ENCODE data around the gene CHMP4A. TPM values are rescaled to one million over a fixed set of nuclear protein-coding genes. Genes with fewer than 3 reads are reported as not detected.
"Not testable (repeated sequence)": the region's sequence is repeated elsewhere in the genome, so short reads cannot be mapped to it uniquely, and the experiment has no call there.

CHMP4A gene
- total RNA-seq, 4 donors from 2014 or later = 75.4 to 135 (median 94.9) TPM

DNA sequence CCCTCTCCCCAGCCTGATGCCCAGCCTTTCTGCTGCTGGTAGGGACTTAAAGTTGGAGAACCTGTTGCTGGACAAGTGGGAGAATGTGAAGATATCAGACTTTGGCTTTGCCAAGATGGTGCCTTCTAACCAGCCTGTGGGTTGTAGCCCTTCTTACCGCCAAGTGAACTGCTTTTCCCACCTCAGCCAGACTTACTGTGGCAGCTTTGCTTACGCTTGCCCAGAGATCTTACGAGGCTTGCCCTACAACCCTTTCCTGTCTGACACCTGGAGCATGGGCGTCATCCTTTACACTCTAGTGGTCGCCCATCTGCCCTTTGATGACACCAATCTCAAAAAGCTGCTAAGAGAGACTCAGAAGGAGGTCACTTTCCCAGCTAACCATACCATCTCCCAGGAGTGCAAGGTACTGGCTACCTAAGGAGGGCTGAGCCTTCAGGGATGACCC is 6.2 kb downstream of the CHMP4A start:
- 93% methylated on average over 5 of the region's 5 CpGs for WGBS
- no peak overlapping the region for H3K4me3 ChIP-seq
- H3K36me3 ChIP-seq = peaks cover 17 to 90% (median 59%) of the 10 kb centered on the region in 4 donors
- DNase-seq (ENCODE audit: extremely low spot score) = no peak
- no peaks in the 10 kb centered on the region for H3K9me3 ChIP-seq
- intact Hi-C loops (cut with DNase I) = no loop called here
- H3K4me1 ChIP-seq = peaks cover under 1 to 23% (median 11%) of the 10 kb centered on the region in 4 donors
- H3K27me3 ChIP-seq = no peaks in the 10 kb centered on the region
- no peak overlapping the region for H3K27ac ChIP-seq (replicated peaks in 1 of 4)
- TF ChIP-seq POLR2A (IDR thresholded peaks at IDR 0.05; ENCODE audit: low read depth) = no peak
- TF ChIP-seq POLR2AphosphoS5 (IDR thresholded peaks at IDR 0.05) = no peak
- TF ChIP-seq EP300 (IDR thresholded peaks at IDR 0.05) = no peak
- no peak for TF ChIP-seq CTCF (IDR thresholded peaks at IDR 0.05)

- H3K27me3 ChIP-seq = no peaks in the 10 kb centered on the region
- WGBS = 98% methylated on average over 9 of the region's 11 CpGs
- peaks cover 0 to 16% (median 4%) of the 10 kb centered on the region in 4 donors for H3K4me1 ChIP-seq
- H3K4me3 ChIP-seq = no peak overlapping the region
- intact Hi-C loops (cut with DNase I) = no loop called here
- H3K27ac ChIP-seq (replicated peaks in 1 of 4) = no peak overlapping the region
- no peak for TF ChIP-seq POLR2A (IDR thresholded peaks at IDR 0.05; ENCODE audit: low read depth)
- no peak for TF ChIP-seq POLR2AphosphoS5 (IDR thresholded peaks at IDR 0.05)
- TF ChIP-seq CTCF (IDR thresholded peaks at IDR 0.05) = no peak
- H3K9me3 ChIP-seq = no peaks in the 10 kb centered on the region
- H3K36me3 ChIP-seq = peaks cover 17 to 95% (median 60%) of the 10 kb centered on the region in 4 donors
- no peak for DNase-seq (ENCODE audit: extremely low spot score)
Observed at GRCh38 chr14:24206260-24207103, 6.8 kb downstream of the CHMP4A start.

GRCh38 chr14:24204163-24205146 is 8.8 kb downstream of the CHMP4A start:
- H3K9me3 ChIP-seq = no peaks in the 10 kb centered on the region
- intact Hi-C loops (cut with DNase I) = no loop called here
- DNase-seq (ENCODE audit: extremely low spot score) = no peak
- H3K27ac ChIP-seq (replicated peaks in 1 of 4) = no peak overlapping the region
- TF ChIP-seq POLR2A (IDR thresholded peaks at IDR 0.05; ENCODE audit: low read depth) = no peak
- TF ChIP-seq CTCF (IDR thresholded peaks at IDR 0.05) = no peak
- TF ChIP-seq POLR2AphosphoS5 (IDR thresholded peaks at IDR 0.05) = no peak
- no peak for TF ChIP-seq EP300 (IDR thresholded peaks at IDR 0.05)
- H3K36me3 ChIP-seq = peaks cover 10 to 91% (median 48%) of the 10 kb centered on the region in 4 donors
- no peaks in the 10 kb centered on the region for H3K4me1 ChIP-seq
- no peak overlapping the region for H3K4me3 ChIP-seq
- 92% methylated on average over 7 of the region's 7 CpGs for WGBS
- no peaks in the 10 kb centered on the region for H3K27me3 ChIP-seq

DNA sequence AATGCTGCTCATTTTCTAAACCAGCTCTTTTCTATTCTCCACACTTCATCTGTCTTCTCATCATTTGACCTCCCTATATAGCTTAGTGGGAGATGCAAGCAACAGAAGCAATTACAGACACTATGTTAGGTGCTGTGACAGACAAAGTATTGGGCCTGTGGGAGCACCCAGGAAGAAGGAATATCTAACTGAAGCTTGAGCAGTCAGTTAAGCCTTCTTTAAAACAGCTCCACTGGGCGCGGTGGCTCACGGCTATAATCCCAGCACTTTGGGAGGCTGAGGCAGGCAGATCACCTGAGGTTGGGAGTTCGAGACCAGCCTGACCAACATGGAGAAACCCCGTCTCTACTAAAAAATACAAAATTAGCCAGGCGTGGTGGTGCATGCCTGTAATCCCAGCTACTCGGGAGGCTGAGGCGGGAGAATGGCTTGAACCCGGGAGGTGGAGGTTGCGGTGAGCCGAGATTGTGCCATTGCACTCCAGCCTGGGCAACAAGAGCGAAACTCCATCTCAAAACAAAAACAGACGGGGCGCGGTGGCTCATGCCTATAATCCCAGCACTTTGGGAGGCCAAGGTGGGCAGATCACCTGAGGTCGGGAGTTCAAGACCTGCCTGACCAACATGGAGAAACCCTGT is 9.9 kb downstream of the CHMP4A start:
- intact Hi-C loops (cut with DNase I); H3K27me3 ChIP-seq; H3K4me3 ChIP-seq; H3K4me1 ChIP-seq; H3K27ac ChIP-seq (replicated peaks in 1 of 4); DNase-seq (ENCODE audit: extremely low spot score); H3K9me3 ChIP-seq: not testable (repeated sequence)
- peaks cover 6 to 80% (median 37%) of the 10 kb centered on the region in 4 donors for H3K36me3 ChIP-seq
- 95% methylated on average over 16 of the region's 16 CpGs for WGBS

- intact Hi-C loops (cut with DNase I); DNase-seq (ENCODE audit: extremely low spot score); H3K9me3 ChIP-seq; H3K27me3 ChIP-seq; H3K4me3 ChIP-seq; H3K27ac ChIP-seq (replicated peaks in 1 of 4): not testable (repeated sequence)
- H3K36me3 ChIP-seq = peaks cover 6 to 72% (median 33%) of the 10 kb centered on the region in 4 donors
- WGBS = 90% methylated on average over 8 of the region's 8 CpGs
- peaks cover 7 to 15% (median 12%) of the 10 kb centered on the region in 4 donors for H3K4me1 ChIP-seq
Observed at GRCh38 chr14:24202538-24202937, 10.8 kb downstream of the CHMP4A start.
